Measurements from ENCODE around the gene PHYHD1. TPM values are rescaled to one million over a fixed set of nuclear protein-coding genes. Genes with fewer than 3 reads are reported as not detected.
A peak's percentile ranks its signal among the peaks of the same experiment; 100 is the strongest.

PHYHD1 gene
- total RNA-seq, 2 experiments from 2014 or later: 0.61 to 1.5 TPM

DNA sequence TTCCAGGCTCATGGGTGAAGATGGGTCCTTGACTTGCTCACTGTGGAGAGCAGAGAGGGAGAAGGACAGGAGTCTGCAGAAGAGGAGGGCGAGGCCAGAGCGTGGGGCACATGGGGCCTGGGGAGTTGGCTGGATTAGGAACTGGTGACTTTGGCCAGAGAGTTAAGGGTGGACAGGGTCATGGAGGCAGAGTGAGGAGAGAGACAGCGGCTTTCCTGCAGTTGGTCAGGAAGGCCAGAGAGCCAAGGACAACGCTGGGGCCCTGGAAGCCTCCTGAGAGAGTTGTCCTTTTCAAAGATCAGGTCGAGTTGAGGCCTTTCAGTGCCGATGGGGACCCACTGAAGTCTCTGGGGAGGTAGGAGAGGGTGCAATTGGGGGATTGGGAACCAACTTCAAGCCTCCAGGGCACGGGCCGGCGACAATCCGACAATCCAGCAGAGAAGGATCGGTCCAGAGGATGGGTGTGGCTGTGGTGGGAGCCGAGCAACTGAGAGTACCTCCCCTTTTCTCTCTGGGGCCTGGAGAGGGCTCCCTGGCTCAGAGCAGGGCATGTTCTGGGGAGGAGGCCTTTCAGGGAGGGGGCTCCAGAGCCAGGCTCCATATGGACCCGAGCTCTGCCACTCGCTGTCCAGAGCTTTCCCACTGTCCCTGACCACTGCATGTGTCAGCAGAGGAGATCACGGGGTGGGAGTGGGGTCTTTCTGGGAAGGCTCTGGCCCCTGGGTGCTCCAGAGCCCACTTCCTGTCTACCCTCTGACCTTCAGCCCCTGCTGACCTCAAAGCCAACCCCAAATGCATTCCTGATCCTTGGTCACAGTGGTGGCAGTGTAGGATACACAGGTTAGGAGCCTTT, 7.5 kb upstream of the PHYHD1 start:
- ATAC-seq (no peak), DNase-seq (no peak)
- Mint-ChIP-seq H3K9me3 (no peaks in the 10 kb centered on the region), H3K4me3 (no peak overlapping the region), H3K27ac (peak overlapping the region; percentile 69), H3K27me3 (no peaks in the 10 kb centered on the region), H3K4me1 (ENCODE audit: low read depth) (peaks cover 61% of the 10 kb centered on the region), H3K36me3 (ENCODE audit: low read depth) (peaks cover 34% of the 10 kb centered on the region)
- CTCF ChIA-PET: interaction anchor here (0.9 to 3.6 kb wide), 3 partner anchors 14 to 15 kb away, joined by 3 to 19 read pairs (median 4); no protein-coding TSS in a partner anchor
- POLR2A ChIA-PET: interaction anchor here (1.0 to 1.9 kb wide), 2 partner anchors 11 to 20 kb away, joined by 3 to 9 read pairs; no protein-coding TSS in a partner anchor
- intact Hi-C loops (cut with micrococcal nuclease): no loop called here
- TF ChIP-seq, protein P1, sequence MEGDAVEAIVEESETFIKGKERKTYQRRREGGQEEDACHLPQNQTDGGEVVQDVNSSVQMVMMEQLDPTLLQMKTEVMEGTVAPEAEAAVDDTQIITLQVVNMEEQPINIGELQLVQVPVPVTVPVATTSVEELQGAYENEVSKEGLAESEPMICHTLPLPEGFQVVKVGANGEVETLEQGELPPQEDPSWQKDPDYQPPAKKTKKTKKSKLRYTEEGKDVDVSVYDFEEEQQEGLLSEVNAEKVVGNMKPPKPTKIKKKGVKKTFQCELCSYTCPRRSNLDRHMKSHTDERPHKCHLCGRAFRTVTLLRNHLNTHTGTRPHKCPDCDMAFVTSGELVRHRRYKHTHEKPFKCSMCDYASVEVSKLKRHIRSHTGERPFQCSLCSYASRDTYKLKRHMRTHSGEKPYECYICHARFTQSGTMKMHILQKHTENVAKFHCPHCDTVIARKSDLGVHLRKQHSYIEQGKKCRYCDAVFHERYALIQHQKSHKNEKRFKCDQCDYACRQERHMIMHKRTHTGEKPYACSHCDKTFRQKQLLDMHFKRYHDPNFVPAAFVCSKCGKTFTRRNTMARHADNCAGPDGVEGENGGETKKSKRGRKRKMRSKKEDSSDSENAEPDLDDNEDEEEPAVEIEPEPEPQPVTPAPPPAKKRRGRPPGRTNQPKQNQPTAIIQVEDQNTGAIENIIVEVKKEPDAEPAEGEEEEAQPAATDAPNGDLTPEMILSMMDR (IDR thresholded peaks at IDR 0.05): no peak

DNA sequence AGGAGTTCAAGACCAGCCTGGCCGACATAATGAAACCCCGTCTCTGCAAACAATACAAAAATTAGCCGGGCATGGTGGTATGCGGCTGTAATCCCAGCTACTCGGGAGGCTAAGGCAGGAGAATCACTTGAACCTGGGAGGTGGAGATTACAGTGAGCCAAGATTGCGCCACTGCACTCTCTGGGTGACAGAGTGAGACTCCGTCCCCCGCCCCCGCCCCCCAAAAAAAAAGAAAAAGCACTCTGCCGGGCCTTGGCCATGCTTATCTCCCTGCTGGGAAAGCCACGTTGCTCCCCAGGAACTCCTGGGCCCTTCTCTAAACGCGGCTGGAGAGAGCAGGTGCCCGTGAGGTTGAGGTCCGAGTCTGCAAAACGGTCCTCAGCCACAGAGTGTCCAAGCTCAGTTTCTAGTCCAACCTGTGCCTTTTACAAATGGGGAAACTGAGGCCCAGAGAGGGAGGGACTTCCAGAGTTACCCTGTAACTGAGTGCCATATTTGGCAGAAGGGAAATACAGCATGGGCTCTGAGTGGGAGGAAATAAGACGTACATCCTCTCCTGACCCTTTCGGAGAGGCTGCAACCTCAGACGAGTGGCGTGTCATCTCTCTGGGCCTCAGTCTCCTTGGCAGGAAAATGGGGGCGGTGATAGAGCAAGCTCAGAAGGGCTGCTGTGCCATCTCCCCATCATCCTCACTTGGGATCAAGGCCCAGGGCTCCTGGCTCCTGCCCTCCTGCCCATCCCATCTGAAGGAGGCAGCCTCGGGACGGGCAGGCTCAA, 6.6 kb upstream of the PHYHD1 start:
- peak overlapping the region; percentile 69 for H3K27ac Mint-ChIP-seq
- peaks cover 26% of the 10 kb centered on the region for H3K36me3 Mint-ChIP-seq (ENCODE audit: low read depth)
- DNase-seq (peak; percentile 61), ATAC-seq (peak; percentile 78)
- ChIA-PET POLR2A (interaction anchor here (1.0 kb wide), 1 partner anchor 12 kb away, joined by 3 read pairs; no protein-coding TSS in a partner anchor), CTCF (interaction anchor here (3.6 kb wide), 1 partner anchor 14 kb away, joined by 19 read pairs; no protein-coding TSS in a partner anchor)
- intact Hi-C loops (cut with micrococcal nuclease): no loop called here
- H3K27me3 Mint-ChIP-seq: no peaks in the 10 kb centered on the region
- TF ChIP-seq, protein P1 (IDR thresholded peaks at IDR 0.05): no peak
- H3K4me1 Mint-ChIP-seq (ENCODE audit: low read depth): peaks cover 53% of the 10 kb centered on the region
- no peak overlapping the region for H3K4me3 Mint-ChIP-seq
- no peaks in the 10 kb centered on the region for H3K9me3 Mint-ChIP-seq

DNA sequence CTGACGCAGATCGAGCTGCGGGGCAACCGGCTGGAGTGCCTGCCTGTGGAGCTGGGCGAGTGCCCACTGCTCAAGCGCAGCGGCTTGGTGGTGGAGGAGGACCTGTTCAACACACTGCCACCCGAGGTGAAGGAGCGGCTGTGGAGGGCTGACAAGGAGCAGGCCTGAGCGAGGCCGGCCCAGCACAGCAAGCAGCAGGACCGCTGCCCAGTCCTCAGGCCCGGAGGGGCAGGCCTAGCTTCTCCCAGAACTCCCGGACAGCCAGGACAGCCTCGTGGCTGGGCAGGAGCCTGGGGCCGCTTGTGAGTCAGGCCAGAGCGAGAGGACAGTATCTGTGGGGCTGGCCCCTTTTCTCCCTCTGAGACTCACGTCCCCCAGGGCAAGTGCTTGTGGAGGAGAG, 4.6 kb upstream of the PHYHD1 start:
- intact Hi-C loops (cut with micrococcal nuclease): no loop called here
- DNase-seq: no peak
- H3K27ac Mint-ChIP-seq: no peak overlapping the region
- H3K4me3 Mint-ChIP-seq: no peak overlapping the region
- H3K27me3 Mint-ChIP-seq: no peaks in the 10 kb centered on the region
- ChIA-PET CTCF (interaction anchor here (3.6 kb wide), 1 partner anchor 12 kb away, joined by 19 read pairs; no protein-coding TSS in a partner anchor), POLR2A (no interaction called here)
- peaks cover 18% of the 10 kb centered on the region for H3K36me3 Mint-ChIP-seq (ENCODE audit: low read depth)
- H3K4me1 Mint-ChIP-seq (ENCODE audit: low read depth): peaks cover 41% of the 10 kb centered on the region
- no peaks in the 10 kb centered on the region for H3K9me3 Mint-ChIP-seq
- TF ChIP-seq, protein P1 (IDR thresholded peaks at IDR 0.05): no peak
- ATAC-seq: no peak

DNA sequence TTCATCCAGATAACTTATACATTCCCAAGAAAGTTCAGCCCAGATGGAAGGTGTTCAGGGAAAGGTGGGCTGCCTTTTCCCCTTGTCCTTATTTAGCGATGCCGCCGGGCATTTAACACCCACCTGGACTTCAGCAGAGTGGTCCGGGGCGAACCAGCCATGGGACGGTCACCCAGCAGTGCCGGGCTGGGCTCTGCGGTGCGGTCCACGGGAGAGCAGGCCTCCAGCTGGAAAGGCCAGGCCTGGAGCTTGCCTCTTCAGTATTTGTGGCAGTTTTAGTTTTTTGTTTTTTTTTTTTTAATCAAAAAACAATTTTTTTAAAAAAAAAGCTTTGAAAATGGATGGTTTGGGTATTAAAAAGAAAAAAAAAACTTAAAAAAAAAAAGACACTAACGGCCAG, 4.0 kb upstream of the PHYHD1 start:
- no peak for DNase-seq
- ATAC-seq: no peak
- intact Hi-C loops (cut with micrococcal nuclease): no loop called here
- H3K4me3 Mint-ChIP-seq: no peak overlapping the region
- H3K27ac Mint-ChIP-seq: peak overlapping the region; percentile 42
- ChIA-PET CTCF (interaction anchor here (3.6 kb wide), 1 partner anchor 11 kb away, joined by 19 read pairs; no protein-coding TSS in a partner anchor), POLR2A (no interaction called here)
- no peaks in the 10 kb centered on the region for H3K27me3 Mint-ChIP-seq
- peaks cover 38% of the 10 kb centered on the region for H3K4me1 Mint-ChIP-seq (ENCODE audit: low read depth)
- peaks cover 18% of the 10 kb centered on the region for H3K36me3 Mint-ChIP-seq (ENCODE audit: low read depth)
- no peaks in the 10 kb centered on the region for H3K9me3 Mint-ChIP-seq
- TF ChIP-seq, protein P1 (IDR thresholded peaks at IDR 0.05): no peak

Measured in activated CD8-positive, alpha-beta T cell treated with anti-CD3 and anti-CD28 coated beads for 36 hours (primary cell).